GM18520 (cell line): ENCODE measurements around the gene TSHZ2.
"Not testable (repeated sequence)": the region's sequence is repeated elsewhere in the genome, so short reads cannot be mapped to it uniquely, and the experiment has no call there.

Experiments
- ATAC-seq: cut with Tn5 transposase; IDR thresholded peaks from one replicate; pipeline ENCODE4 v1.9.1; 2021; ENCODE audit not compliant: unreplicated experiment

Gene TSHZ2

GRCh38 chr20:52963131-52963530, 9.0 kb upstream of the TSHZ2 start:
- ATAC-seq = no peak

GRCh38 chr20:52964131-52964530, 8.0 kb upstream of the TSHZ2 start:
- no peak for ATAC-seq

GRCh38 chr20:52965380-52965779, 6.8 kb upstream of the TSHZ2 start:
- no peak for ATAC-seq

- ATAC-seq = no peak
Measured at GRCh38 chr20:52965819-52966218, 6.3 kb upstream of the TSHZ2 start.

GRCh38 chr20:52966543-52966942, 5.6 kb upstream of the TSHZ2 start:
- ATAC-seq = not testable (repeated sequence)

GRCh38 chr20:52971498-52972189, 514 bp upstream of the TSHZ2 start:
- no peak for ATAC-seq

GRCh38 chr20:52972965-52973819, 1.0 kb downstream of the TSHZ2 start:
- no peak for ATAC-seq

- no peak for ATAC-seq
Measured at GRCh38 chr20:52974179-52974594, 2.0 kb downstream of the TSHZ2 start.

- ATAC-seq = no peak
Measured at GRCh38 chr20:52975029-52975732, 3.0 kb downstream of the TSHZ2 start.

GRCh38 chr20:52975803-52976531, 3.8 kb downstream of the TSHZ2 start:
- ATAC-seq = no peak

GRCh38 chr20:52978851-52979250, 6.7 kb downstream of the TSHZ2 start:
- no peak for ATAC-seq

GRCh38 chr20:52981051-52981450, 8.9 kb downstream of the TSHZ2 start:
- ATAC-seq = no peak

- ATAC-seq = no peak
Measured at GRCh38 chr20:52983726-52984450, 11.7 kb downstream of the TSHZ2 start.

GRCh38 chr20:52984451-52984810, 12.3 kb downstream of the TSHZ2 start:
- ATAC-seq = no peak

- no peak for ATAC-seq
Measured at GRCh38 chr20:52985687-52986086, 13.5 kb downstream of the TSHZ2 start.

GRCh38 chr20:52987295-52987694, 15.1 kb downstream of the TSHZ2 start:
- ATAC-seq = no peak

GRCh38 chr20:52991830-52992229, 19.7 kb downstream of the TSHZ2 start:
- no peak for ATAC-seq

GRCh38 chr20:52992632-52993031, 20.5 kb downstream of the TSHZ2 start:
- no peak for ATAC-seq

GRCh38 chr20:52993076-52993475, 20.9 kb downstream of the TSHZ2 start:
- ATAC-seq = no peak

GRCh38 chr20:52994184-52994970, 22.2 kb downstream of the TSHZ2 start:
- no peak for ATAC-seq
